NCI-H146 (cell line): Measurements from ENCODE around the gene C19orf25.

Source experiments
- DNase-seq: peaks from one replicate; lab custom pipeline; 2025; lab: John Stamatoyannopoulos, UW

The C19orf25 gene

DNA sequence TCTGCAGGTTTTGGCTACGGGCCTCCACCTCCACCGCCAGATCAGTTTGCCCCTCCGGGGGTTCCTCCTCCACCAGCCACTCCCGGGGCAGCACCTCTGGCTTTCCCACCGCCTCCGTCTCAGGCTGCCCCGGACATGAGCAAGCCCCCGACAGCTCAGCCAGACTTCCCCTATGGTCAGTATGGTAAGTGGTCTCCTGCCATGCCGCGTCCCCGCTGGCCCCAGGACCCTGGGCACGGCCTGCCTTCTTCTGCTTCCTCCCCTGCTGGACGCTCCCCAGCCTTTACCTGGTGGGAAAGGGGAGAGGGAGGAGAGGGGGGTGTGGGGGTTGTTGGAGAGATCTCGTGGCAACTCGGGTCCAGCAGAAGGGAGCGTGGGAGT is 46.5 kb downstream of the C19orf25 start:
- DNase-seq: no peak

DNA sequence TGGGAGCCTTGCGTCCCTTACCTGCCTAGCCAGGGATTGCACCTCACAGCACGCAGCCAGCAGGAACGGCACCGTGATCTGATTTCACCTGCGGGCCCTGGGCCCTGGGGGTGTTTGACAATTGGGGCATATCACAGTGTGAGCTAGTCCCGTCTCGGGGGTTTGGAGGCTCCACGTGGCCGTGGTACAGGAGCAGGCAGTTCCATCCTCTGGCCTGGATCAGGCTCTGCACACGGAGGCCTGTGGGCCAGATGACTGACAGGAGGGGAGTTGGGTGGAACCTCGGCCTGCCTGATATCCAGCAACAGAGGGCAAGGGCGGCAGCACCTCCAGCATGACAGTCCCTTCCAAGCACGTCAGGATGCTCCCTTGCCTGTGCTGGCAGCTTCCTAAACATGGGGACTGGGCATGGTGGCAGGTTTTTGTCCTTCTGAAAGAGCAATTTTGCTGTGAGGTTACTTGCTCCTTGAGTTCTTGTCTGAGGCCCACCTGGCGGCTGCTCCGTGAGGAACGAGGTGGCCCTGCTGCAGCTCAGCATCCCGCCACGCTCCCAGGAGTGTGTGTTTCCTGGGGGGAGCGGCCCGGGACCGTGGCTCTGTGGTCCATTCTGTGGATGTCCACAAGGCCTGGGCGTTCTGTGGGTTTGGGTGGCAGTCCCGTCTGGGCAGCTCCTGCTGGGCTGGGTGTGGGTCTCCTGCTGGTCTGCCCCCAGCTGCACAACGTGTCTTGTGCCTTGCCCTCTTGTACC is 47.1 kb downstream of the C19orf25 start:
- no peak for DNase-seq

DNA sequence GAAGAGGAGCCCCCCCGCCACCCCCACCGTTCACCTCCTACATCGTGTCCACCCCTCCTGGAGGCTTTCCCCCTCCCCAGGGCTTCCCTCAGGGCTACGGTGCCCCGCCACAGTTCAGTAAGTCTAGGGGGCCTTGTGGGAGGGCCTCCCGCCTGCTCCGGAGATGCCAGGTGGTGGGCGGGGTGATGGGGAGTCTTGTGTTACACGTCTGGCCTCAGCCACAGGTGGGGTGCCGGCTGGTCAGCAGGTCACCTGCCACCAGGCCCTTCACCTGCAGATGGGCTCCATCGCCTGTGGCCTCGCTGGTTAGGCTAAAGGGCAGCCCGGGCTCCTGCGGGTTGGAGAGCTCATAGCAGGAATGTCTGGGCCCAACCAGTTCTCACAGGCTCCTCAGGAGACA is 48.8 kb downstream of the C19orf25 start:
- no peak for DNase-seq

DNA sequence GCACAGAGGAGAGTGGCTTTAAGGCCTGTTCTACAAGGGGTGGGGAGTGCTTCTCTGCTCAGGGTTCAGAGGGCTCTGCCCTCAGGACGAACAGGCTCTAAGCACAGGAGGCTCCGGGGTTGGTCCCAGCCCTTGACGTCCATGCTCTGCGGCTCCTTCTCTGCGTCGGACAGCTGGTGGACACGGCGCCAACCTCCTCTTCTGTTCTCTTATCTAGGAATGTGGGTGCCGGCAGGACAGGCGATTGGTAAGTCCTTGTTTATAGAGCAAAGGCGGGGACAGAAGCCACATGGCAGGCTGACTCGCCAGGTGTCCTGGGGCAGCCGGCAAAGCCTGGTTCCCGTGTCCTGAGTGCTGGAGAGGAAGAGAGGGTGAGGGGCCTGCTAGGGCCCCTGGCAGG is 49.3 kb downstream of the C19orf25 start:
- no peak for DNase-seq

DNA sequence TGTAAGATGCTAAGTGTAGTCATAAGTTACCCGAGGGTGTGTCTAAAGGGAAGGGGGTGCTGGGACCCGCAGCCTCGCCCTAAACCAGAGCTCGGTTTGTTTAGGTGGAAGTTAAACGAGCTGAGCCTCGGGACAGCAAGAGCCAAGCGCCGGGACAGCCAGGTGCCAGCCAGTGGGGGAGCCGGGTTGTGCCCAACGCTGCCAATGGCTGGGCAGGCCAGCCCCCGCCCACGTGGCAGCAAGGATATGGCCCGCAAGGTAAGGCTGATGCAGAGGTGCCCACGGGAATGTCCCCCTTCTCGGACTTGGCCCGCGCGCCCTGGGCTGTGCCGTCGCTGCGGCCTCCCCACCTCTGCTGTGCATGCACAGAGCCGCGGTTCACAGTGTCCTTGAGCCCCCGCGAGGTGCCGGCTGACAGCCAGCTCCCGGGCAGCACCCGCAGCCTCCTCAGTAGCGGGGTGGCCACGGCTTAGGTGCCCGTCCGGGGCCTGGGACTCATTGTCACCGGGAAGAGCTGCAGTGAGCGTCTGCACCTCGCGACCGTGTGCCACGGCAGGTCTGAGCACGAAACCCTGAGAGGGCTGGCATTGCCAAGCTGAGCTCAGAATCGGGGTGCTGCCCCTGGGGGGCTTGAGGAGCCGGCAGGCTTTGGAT is 50.1 kb downstream of the C19orf25 start:
- no peak for DNase-seq

DNA sequence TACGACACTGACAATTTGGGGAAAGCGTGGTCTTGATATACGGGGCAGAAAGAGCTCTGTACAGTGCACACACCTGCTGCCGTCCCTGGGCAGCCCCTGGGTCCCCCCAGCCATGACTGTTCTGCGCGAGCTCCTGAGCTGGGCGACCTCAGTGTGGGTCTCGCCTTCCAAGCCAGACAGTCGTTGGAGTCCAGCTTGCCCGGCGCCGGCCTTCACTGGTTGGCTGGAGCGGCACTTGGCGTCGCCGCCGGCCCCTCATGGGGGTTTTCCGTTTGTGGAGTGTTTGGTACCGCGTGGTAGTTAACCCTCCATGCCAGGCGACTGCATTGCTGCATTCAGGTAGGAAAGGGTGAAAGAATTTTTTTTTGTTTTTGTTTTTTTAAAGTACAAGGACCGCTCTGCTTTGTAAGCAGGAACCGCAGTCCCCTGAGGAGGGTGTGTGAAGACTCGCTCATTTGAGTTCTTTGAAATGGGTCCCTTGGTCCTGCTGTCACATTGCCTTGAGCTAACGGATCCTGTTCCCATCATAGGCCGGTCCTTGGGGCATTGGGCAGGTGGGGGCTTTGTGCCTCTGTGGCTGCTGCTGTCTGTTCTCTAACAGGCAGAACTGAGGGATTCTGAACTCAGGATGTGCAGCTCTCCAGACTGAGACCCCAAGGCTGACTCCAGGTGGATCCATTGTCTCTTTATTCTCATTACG is 51.6 kb downstream of the C19orf25 start:
- no peak for DNase-seq

DNA sequence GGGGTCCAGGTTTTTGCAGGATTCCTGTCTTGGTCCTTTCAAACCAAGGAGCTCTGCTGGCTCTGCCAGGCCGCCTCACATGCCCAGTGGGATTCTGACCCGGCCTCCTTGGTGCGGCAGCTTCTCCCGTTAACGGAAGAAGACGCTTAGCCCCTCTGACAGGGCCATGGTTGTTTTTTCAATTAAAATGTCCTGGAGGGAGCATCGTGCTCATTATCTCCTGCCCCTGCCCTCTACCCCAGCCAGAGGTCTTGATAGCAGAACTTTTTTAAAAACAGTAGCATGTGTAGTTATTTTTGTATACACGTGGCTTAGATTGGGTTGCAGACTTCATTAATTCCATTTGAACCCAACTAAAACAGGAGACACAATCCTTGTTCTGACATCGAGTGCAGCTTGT is 52.3 kb downstream of the C19orf25 start:
- no peak for DNase-seq

DNA sequence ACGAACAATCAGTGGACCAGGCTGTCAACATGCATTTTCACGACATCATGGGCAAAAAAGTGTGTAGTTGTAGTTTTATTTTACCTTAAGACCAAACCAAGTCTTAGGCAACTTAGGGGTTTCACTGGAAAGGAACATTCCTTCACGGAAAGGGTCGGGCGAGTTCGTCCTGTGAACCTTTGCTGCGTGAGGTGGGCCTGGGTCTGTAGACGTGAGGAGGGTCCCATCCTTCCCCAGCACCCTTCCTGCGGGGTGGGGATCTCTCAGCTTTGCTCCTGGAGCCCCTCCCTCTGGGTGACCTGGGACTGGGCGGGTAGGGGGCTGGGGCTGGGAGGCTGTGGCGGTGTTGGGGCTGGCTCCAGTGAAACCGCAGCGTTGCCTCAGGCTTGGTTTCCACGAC is 53.1 kb downstream of the C19orf25 start:
- DNase-seq: no peak

DNA sequence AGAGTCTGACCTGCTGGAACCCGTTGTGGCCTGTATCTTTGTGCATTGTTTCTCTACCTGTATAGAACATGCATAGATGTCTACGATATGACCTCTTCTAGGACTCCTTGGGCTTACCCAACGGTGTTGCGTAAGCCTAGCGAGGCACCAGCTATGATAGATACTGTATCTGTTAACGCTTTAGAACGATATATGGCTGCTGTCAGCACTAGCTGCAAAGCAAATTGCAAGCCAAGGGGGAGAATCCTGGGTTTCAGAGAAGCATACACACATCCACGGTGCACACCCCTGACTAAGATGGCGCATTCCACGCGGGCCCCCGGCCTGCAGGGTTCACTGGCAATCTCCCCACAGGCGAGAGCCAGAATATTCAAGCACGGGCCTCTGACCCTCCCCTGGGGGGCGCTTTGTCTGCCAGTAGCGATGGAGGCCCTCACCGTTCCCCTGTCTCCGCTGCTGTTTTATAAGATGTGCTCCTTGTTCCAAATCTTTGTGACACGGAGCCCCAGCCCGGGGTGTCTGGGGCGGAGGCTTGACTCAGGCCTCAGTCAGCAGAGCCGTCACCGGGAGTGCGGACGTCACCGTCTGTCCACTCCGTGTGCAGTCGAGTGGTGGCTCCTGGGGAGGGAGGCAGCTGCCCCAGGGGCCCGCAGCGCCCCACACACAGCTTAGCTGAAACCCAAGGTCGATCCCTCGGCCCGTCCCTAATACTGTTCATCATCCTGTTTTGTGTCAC is 53.7 kb downstream of the C19orf25 start:
- no peak for DNase-seq

DNA sequence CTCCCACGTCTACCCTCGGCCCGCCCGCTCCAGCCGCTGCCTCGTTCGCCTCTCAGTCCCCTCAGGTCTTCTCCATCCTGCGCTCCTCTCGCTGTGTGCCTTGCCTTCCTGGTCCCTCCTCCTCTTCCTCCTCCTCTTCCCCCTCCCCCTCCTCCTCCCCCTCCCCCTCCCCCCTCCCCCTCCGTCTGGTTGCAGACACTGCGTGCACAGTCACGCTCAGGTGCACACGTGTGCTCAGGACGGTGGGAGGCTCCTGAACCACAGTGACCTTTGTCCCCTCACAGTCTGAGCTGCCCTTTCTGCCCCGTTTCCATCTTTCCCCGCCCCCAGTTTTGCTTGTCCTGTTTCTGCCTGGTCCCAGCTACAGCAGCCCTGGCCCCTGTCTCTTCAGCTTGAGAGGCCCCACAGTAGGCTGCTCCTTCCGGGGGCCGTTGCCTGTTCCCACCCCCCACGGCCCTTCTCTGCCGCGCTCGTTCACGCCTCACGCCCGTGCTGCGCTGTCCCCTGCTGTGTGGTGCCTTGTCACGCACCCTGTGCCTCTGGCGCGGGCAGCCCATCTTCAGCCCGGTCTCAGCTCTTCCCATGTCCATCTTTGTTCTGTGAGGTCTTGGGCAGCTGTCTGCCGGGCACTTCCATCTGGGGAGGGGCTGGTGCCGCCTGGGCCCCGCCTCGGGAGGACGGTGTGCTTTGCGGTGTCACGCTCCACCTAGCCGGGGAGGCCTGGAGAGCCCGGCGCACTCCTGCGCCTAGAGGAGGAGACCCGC is 54.6 kb downstream of the C19orf25 start:
- no peak for DNase-seq

DNA sequence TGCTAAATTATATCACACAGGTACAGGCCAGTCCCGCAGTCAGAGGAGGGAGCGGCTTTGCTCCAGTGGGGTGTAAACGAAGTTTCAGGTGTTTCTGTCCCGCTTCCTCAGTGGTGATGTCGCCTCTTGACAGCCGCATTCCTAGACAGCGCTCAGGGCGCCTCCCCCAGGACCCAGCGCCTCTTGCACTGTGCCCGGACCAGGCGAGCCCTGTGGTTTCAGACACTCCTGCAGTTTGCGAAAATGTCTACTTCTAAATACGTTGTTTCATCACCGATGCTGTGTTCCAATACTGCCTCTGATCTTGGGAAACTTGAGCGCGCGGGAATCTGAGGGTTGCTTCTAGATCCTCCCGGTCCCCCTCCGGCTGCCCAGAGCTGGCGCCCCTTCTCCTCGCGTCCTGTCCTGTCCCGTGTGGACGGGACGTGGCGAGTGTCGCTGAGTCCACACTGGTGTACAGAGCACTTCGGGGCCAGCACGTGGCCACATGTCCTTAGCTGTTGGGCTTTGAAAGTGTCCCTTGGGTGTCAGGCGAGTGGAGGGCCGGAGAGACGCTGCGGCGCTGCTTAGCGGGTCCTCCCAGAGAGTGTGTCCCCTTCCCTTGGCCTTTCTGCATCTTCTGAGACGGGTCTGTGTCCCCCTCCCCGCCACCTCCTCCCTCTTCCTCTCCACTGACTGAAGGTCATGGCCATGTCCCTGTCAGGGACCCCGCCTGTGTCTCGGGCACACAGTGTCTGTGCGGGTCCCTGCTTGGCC is 55.4 kb downstream of the C19orf25 start:
- no peak for DNase-seq
